Fibroblast of mammary gland (primary cell): ENCODE measurements around the gene GPR78.
"Not testable (repeated sequence)": the region's sequence is repeated elsewhere in the genome, so short reads cannot be mapped to it uniquely, and the experiment has no call there.

Experiments
- DNase-seq: peaks from one replicate; pipeline ENCODE4 v3.0.0-alpha.2; 2010; ENCODE audit warnings: low read depth
- H3K4me3 ChIP-seq: 2 replicates; pipeline ENCODE4 v1.5.1; 2011; ENCODE audit warnings: low read depth, mild to moderate bottlenecking, low read length, moderate library complexity; ENCODE audit not compliant: control insufficient read depth
- CTCF ChIP-seq: conservative IDR thresholded peaks from 2 replicates; pipeline ENCODE4 v1.5.1; 2011; ENCODE audit warnings: low read depth, low read length, inconsistent platforms; ENCODE audit not compliant: control insufficient read depth, insufficient read depth

Gene GPR78

GRCh38 chr4:8574796-8575370 is 5.3 kb upstream of the GPR78 start:
- no peak for TF ChIP-seq CTCF
- no peak overlapping the region for H3K4me3 ChIP-seq
- DNase-seq: no peak

DNA sequence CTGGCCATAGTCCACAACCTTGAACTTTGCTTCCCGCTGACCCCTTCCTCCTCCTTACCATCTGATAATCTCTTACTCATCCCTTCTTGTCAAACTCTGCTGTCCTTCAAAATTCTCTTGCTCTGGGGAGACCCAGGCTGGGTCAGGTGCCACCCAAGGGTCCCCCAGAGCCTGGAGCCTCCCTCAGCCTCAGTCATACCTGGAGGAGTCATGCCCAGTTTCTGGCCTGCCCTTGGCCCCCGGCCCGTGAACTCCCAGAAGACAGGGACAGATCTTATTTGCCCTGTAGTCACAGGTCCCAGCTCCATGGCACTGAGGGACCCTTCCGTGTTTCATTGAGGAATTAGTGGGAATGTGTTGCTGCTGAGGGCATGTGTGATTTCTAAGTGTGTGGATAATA is 4.7 kb upstream of the GPR78 start:
- H3K4me3 ChIP-seq: no peak overlapping the region
- no peak for DNase-seq
- TF ChIP-seq CTCF: no peak

DNA sequence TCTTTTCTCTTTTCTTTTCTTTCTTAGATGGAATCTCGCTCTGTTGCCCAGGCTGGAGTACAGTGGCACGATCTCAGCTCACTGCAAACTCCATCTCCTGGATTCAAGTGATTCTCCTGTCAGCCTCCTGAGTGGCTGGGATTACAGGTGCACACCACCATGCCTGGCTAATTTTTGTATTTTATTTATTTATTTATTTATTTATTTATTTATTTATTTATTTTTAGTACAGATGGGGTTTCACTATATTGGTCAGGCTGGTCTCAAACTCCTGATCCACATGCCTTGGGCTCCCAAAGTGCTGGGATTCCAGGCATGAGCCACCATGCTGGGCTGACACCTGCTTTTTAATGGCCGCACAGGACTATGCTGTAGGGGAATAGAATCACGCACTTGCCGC is 3.6 kb upstream of the GPR78 start:
- not testable (repeated sequence) for DNase-seq, H3K4me3 ChIP-seq

GRCh38 chr4:8577046-8577445 is 3.1 kb upstream of the GPR78 start:
- no peak overlapping the region for H3K4me3 ChIP-seq
- no peak for TF ChIP-seq CTCF
- no peak for DNase-seq

GRCh38 chr4:8577972-8578371 is 2.2 kb upstream of the GPR78 start:
- no peak for DNase-seq
- TF ChIP-seq CTCF: no peak
- no peak overlapping the region for H3K4me3 ChIP-seq

DNA sequence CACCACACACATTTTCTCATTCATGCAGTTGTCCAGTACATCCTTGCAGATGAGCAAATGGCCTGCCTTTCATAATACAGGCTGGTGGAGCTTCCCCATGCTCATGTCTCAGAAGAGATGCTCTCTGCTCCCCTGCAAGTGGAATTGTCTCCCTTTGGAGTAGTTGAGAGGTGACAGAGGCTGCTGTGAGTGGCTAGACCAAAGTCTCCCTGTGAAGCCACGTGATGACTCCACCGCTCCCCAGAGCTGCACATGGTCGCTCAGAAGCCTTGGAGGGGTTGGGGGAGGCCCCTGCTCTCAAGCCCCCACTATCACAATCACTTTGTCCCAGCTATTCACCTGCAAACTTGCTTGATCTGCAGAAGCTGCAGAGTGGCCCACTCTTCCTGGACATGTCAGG is 1.5 kb upstream of the GPR78 start:
- H3K4me3 ChIP-seq: no peak overlapping the region
- TF ChIP-seq CTCF: no peak
- no peak for DNase-seq

GRCh38 chr4:8579526-8580320 is 469 bp upstream of the GPR78 start:
- no peak for DNase-seq
- H3K4me3 ChIP-seq: no peak overlapping the region
- no peak for TF ChIP-seq CTCF
